GDM1 (cell line): Measurements from ENCODE around the gene TMEM175.

ENCODE experiments used
- DNase-seq: peaks from one replicate; lab custom pipeline; 2025; lab: John Stamatoyannopoulos, UW

The TMEM175 gene

GRCh38 chr4:931960-932712, at the start of gene TMEM175, which contains the start of gene GAK:
TMEM175 (plus strand) TSS chr4:932460; CDS start chr4:947740, 15,280 bp downstream.
GAK (minus strand) TSS chr4:932316; CDS start chr4:932187, 129 bp downstream.
- peak; percentile 96 for DNase-seq

- no peak for DNase-seq
Measured at GRCh38 chr4:882646-883045, 49.6 kb upstream of the TMEM175 start.

- DNase-seq, result no peak
Measured at GRCh38 chr4:883377-884095, 48.7 kb upstream of the TMEM175 start.

- no peak for DNase-seq
Measured at GRCh38 chr4:884259-884658, 48.0 kb upstream of the TMEM175 start.

GRCh38 chr4:884896-885295, 47.4 kb upstream of the TMEM175 start:
- DNase-seq, result no peak

GRCh38 chr4:885353-885752, 46.9 kb upstream of the TMEM175 start:
- no peak for DNase-seq

- DNase-seq, result no peak
Measured at GRCh38 chr4:886244-886643, 46.0 kb upstream of the TMEM175 start.

GRCh38 chr4:887034-887763, 45.1 kb upstream of the TMEM175 start:
- no peak for DNase-seq

GRCh38 chr4:888029-888428, 44.2 kb upstream of the TMEM175 start:
- DNase-seq, result no peak

GRCh38 chr4:889516-889915, 42.7 kb upstream of the TMEM175 start:
- no peak for DNase-seq

GRCh38 chr4:890036-890695, 42.1 kb upstream of the TMEM175 start:
- DNase-seq, result no peak

GRCh38 chr4:891747-892146, 40.5 kb upstream of the TMEM175 start:
- DNase-seq, result no peak

- no peak for DNase-seq
Measured at GRCh38 chr4:892780-893179, 39.5 kb upstream of the TMEM175 start.

- DNase-seq, result no peak
Measured at GRCh38 chr4:893276-893994, 38.8 kb upstream of the TMEM175 start.

- DNase-seq, result no peak
Measured at GRCh38 chr4:893995-894705, 38.1 kb upstream of the TMEM175 start.

GRCh38 chr4:895596-895995, 36.7 kb upstream of the TMEM175 start:
- no peak for DNase-seq

- no peak for DNase-seq
Measured at GRCh38 chr4:896216-896615, 36.0 kb upstream of the TMEM175 start.

GRCh38 chr4:896630-897029, 35.6 kb upstream of the TMEM175 start:
- no peak for DNase-seq

- DNase-seq, result no peak
Measured at GRCh38 chr4:898123-898522, 34.1 kb upstream of the TMEM175 start.

- no peak for DNase-seq
Measured at GRCh38 chr4:898869-899555, 33.2 kb upstream of the TMEM175 start.
